Measurements from ENCODE around the gene SARM1. TPM values are rescaled to one million over a fixed set of nuclear protein-coding genes. Genes with fewer than 3 reads are reported as not detected.
A peak's percentile ranks its signal among the peaks of the same experiment; 100 is the strongest.

SARM1 gene
- total and polyA plus RNA-seq, 2 of the 13 experiments (the other 11 are each of a cell fraction or from before 2014, with no cell fraction given): 0.73 to 0.86 TPM

GRCh38 chr17:28443901-28444638 is 72.6 kb downstream of the SARM1 start:
- WGBS (ENCODE audit: low lambda C conversion rate): 5% methylated on average over 9 of the region's 9 CpGs
- Histone ChIP-seq H3K27me3 (ENCODE audit: control insufficient read depth in 1 of 2, insufficient read depth in 2 of 2, low read length in 2 of 2) (no peaks in the 10 kb centered on the region; a peak in 1 of 5 replicates), H3K9me3 (ENCODE audit: low read length) (no peaks in the 10 kb centered on the region), H3K79me2 (ENCODE audit: insufficient read depth, low read length) (no peaks in the 10 kb centered on the region), H3K4me1 (ENCODE audit: insufficient read depth, low read length) (no peaks in the 10 kb centered on the region), H3K9ac (ENCODE audit: insufficient read depth, low read depth, low read length) (no peak overlapping the region), H3K27ac (ENCODE audit: extremely low read length, insufficient read depth, low read length) (no peak overlapping the region), H3K4me2 (ENCODE audit: low read depth, low read length) (no peak overlapping the region), H3K36me3 (replicated peaks in 1 of 2; ENCODE audit: control insufficient read depth in 1 of 2, insufficient read depth in 2 of 2, low read length in 2 of 2) (no peaks in the 10 kb centered on the region), H4K20me1 (ENCODE audit: insufficient read depth, low read length) (no peaks in the 10 kb centered on the region), H2AFZ (ENCODE audit: low read length) (no peak overlapping the region), H3K4me3 (replicated peaks in 1 of 3; ENCODE audit: insufficient read depth in 1 of 3, low read depth in 2 of 3, low read length in 3 of 3) (no peak overlapping the region)
- in situ Hi-C loops (cut with HindIII; ENCODE audit: extremely low pct_ligation_motif_present, low pct_unique_long_range_greater_than_20kb) (no loop called here), intact Hi-C loops (cut with micrococcal nuclease; ENCODE audit: unreplicated experiment) (no loop called here)
- FAIRE-seq (no peak), ATAC-seq (no peak), DNase-seq (ENCODE audit: low spot score) (no peak)
- BruUV-seq (replicated peaks): no TSS peak
- TF ChIP-seq ZNF44 (CRISPR knock-in tag; IDR thresholded peaks at IDR 0.05) (no peak), ZNF33A (CRISPR knock-in tag; IDR thresholded peaks at IDR 0.05; ENCODE audit: borderline replicate concordance) (no peak), ZKSCAN1 (IDR thresholded peaks at IDR 0.05; ENCODE audit: low read length) (no peak), CEBPG (CRISPR knock-in tag; IDR thresholded peaks at IDR 0.05) (no peak), JUN (CRISPR knock-in tag; IDR thresholded peaks at IDR 0.05) (no peak), YY1 (IDR thresholded peaks at IDR 0.05; ENCODE audit: insufficient read depth, insufficient replicate concordance, low read depth, low read length) (no peak)
- ChIA-PET CTCF (ENCODE audit: low intra/inter-chr PET ratio, low total read pairs) (no interaction called here), POLR2A (no interaction called here)

- Histone ChIP-seq H3K4me1 (ENCODE audit: insufficient read depth, low read length) (no peaks in the 10 kb centered on the region), H3K27me3 (ENCODE audit: control insufficient read depth in 1 of 2, insufficient read depth in 2 of 2, low read length in 2 of 2) (no peaks in the 10 kb centered on the region; a peak in 1 of 5 replicates), H3K4me2 (ENCODE audit: low read depth, low read length) (no peak overlapping the region), H4K20me1 (ENCODE audit: insufficient read depth, low read length) (no peaks in the 10 kb centered on the region), H3K4me3 (replicated peaks in 1 of 3; ENCODE audit: insufficient read depth in 1 of 3, low read depth in 2 of 3, low read length in 3 of 3) (no peak overlapping the region), H3K9ac (ENCODE audit: insufficient read depth, low read depth, low read length) (no peak overlapping the region), H3K27ac (ENCODE audit: extremely low read length, insufficient read depth, low read length) (no peak overlapping the region), H3K36me3 (replicated peaks in 1 of 2; ENCODE audit: control insufficient read depth in 1 of 2, insufficient read depth in 2 of 2, low read length in 2 of 2) (no peaks in the 10 kb centered on the region), H2AFZ (ENCODE audit: low read length) (no peak overlapping the region), H3K79me2 (ENCODE audit: insufficient read depth, low read length) (no peaks in the 10 kb centered on the region), H3K9me3 (ENCODE audit: low read length) (no peaks in the 10 kb centered on the region)
- no TSS peak for BruUV-seq (replicated peaks)
- intact Hi-C loops (cut with micrococcal nuclease; ENCODE audit: unreplicated experiment): no loop called here
- ChIA-PET POLR2A (interaction anchor here (0.6 kb wide), 1 partner anchor 485 kb away, joined by 3 read pairs; no protein-coding TSS in a partner anchor), CTCF (ENCODE audit: low intra/inter-chr PET ratio, low total read pairs) (no interaction called here)
- FAIRE-seq: no peak
- ATAC-seq: no peak
- no peak for DNase-seq (ENCODE audit: low spot score)
- WGBS (ENCODE audit: low lambda C conversion rate): 25% methylated on average over 8 of the region's 8 CpGs
- in situ Hi-C loops (cut with HindIII; ENCODE audit: extremely low pct_ligation_motif_present, low pct_unique_long_range_greater_than_20kb): no loop called here
- no peak for TF ChIP-seq RNF219 (CRISPR knock-in tag; IDR thresholded peaks at IDR 0.05)
- peak; percentile 70 for TF ChIP-seq FOSL2 (CRISPR knock-in tag; IDR thresholded peaks at IDR 0.05)
- TF ChIP-seq ZBTB2 (CRISPR knock-in tag; IDR thresholded peaks at IDR 0.05; ENCODE audit: low read depth): no peak
- no peak for TF ChIP-seq CEBPZ (IDR thresholded peaks at IDR 0.05; ENCODE audit: low read length)
These were observed 75.4 kb downstream of the SARM1 start for GRCh38 chr17:28446716-28447395.
